Measurements from ENCODE around the gene RHBDL1. TPM values are rescaled to one million over a fixed set of nuclear protein-coding genes. Genes with fewer than 3 reads are reported as not detected.
A peak's percentile ranks its signal among the peaks of the same experiment; 100 is the strongest.

Gene RHBDL1
- total RNA-seq, 1 experiment from 2014 or later = 12.7 TPM

DNA sequence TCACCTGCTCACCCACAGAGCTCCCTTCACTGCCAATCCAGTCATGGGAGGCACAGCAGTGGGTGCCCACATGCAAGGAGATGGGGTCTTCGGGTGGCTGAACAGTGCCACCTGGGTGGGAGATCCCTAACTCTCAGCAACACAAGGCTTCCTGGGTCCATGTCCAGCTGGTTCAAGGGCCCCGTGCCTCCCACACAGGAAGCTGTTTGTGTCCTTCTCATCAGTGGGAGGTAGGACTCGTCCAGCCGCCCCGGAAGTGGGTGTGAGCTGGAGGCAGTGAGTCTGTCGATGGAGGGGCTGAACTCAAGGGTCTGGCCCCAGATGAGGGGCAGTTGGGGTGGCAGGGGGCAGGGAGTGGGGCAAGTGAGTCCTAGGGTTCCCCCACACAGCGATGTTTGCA, 28.6 kb downstream of the RHBDL1 start:
- intact Hi-C loops (cut with micrococcal nuclease) = no loop called here
- Histone ChIP-seq H3K4me1 (ENCODE audit: control insufficient read depth in 1 of 2, insufficient read depth in 2 of 2, low read length in 2 of 2) (peaks cover 0 to 21% of the 10 kb centered on the region in 2 experiments; a peak in 3 of 4 replicates), H3K4me2 (ENCODE audit: low read length) (peak overlapping the region; percentile 97), H3K9ac (ENCODE audit: low read length) (peak overlapping the region; percentile 91), H3K4me3 (replicated peaks in 1 of 2; ENCODE audit: low read depth in 1 of 2, low read length in 2 of 2) (peak overlapping the region; percentile 77 to 92), H3K27me3 (ENCODE audit: insufficient read depth, low read length) (no peaks in the 10 kb centered on the region), H3K9me3 (ENCODE audit: control insufficient read depth in 1 of 2, insufficient read depth in 1 of 2, low read depth in 1 of 2, low read length in 2 of 2) (no peaks in the 10 kb centered on the region), H3K36me3 (ENCODE audit: control insufficient read depth in 1 of 2, insufficient read depth in 2 of 2, low read length in 2 of 2) (no peaks in the 10 kb centered on the region; a peak in 2 of 4 replicates), H3K9me2 (ENCODE audit: insufficient read depth) (no peaks in the 10 kb centered on the region), H3K79me2 (ENCODE audit: insufficient read depth, low read length) (peaks cover 38% of the 10 kb centered on the region), H2AFZ (ENCODE audit: low read depth, low read length, poor library complexity, severe bottlenecking) (no peak overlapping the region), H3K27ac (ENCODE audit: low read depth, low read length) (peak overlapping the region; percentile 87), H4K20me1 (ENCODE audit: insufficient read depth) (no peaks in the 10 kb centered on the region)
- TF ChIP-seq POLR2A (IDR thresholded peaks at IDR 0.05; ENCODE audit: borderline replicate concordance, extremely low read depth, insufficient read depth, insufficient read length) (no peak), ZNF274 (IDR thresholded peaks at IDR 0.05; ENCODE audit: low read depth, low read length) (no peak), EZH2 (IDR thresholded peaks at IDR 0.05) (no peak), EGR1 (IDR thresholded peaks at IDR 0.05; ENCODE audit: low read depth) (no peak), FOSL1 (IDR thresholded peaks at IDR 0.05; ENCODE audit: low read depth) (no peak)
- TF ChIP-seq, protein P1, sequence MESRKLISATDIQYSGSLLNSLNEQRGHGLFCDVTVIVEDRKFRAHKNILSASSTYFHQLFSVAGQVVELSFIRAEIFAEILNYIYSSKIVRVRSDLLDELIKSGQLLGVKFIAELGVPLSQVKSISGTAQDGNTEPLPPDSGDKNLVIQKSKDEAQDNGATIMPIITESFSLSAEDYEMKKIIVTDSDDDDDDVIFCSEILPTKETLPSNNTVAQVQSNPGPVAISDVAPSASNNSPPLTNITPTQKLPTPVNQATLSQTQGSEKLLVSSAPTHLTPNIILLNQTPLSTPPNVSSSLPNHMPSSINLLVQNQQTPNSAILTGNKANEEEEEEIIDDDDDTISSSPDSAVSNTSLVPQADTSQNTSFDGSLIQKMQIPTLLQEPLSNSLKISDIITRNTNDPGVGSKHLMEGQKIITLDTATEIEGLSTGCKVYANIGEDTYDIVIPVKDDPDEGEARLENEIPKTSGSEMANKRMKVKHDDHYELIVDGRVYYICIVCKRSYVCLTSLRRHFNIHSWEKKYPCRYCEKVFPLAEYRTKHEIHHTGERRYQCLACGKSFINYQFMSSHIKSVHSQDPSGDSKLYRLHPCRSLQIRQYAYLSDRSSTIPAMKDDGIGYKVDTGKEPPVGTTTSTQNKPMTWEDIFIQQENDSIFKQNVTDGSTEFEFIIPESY (IDR thresholded peaks at IDR 0.05; ENCODE audit: extremely low read depth, insufficient replicate concordance, low read length) = no peak
- TF ChIP-seq, protein P2, sequence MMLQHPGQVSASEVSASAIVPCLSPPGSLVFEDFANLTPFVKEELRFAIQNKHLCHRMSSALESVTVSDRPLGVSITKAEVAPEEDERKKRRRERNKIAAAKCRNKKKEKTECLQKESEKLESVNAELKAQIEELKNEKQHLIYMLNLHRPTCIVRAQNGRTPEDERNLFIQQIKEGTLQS (IDR thresholded peaks at IDR 0.05) = no peak
- ChIA-PET CTCF (interaction anchor here (1.2 kb wide), 1 partner anchor 16 kb away, joined by 3 read pairs; no protein-coding TSS in a partner anchor), POLR2A (no interaction called here), RAD21 (ENCODE audit: low non-redundant PET in 1 of 2, low total read pairs in 2 of 2, uncharacterized antibody in 2 of 2, unreplicated experiment in 2 of 2) (no interaction called here)
- no TSS peak for BruUV-seq (replicated peaks)
- DNase-seq (ENCODE audit: low read depth, low spot score) = no peak
- ATAC-seq = no peak

Data from HCT116 (cell line).